Kidney (tissue), 14 donors: ENCODE results near the gene STC2. TPM values are rescaled to one million over a fixed set of nuclear protein-coding genes. Genes with fewer than 3 reads are reported as not detected.

ENCODE experiments used
- DNase-seq, 5 donors: peaks; one replicate each; pipeline ENCODE4 v3.0.0-alpha.2; 2013 to 2020
- FAIRE-seq: peaks from 2 replicates; lab custom pipeline; 2012; peaks lifted over from hg19 to GRCh38; lab: Jason Lieb, UNC
- H3K27ac ChIP-seq, 2 donors: one replicate each; pipeline ENCODE4 v1.7.0; 2013; ENCODE audit warnings: low read depth in 2 of 2, low read length in 2 of 2, inconsistent platforms in 1 of 2
- H3K27me3 ChIP-seq: one replicate; pipeline ENCODE4 v1.7.1; 2013; ENCODE audit warnings: low read length, inconsistent platforms; ENCODE audit not compliant: control insufficient read depth, insufficient read depth
- H3K36me3 ChIP-seq, 3 donors: one replicate each; pipeline versions ENCODE4 v1.7.0 to v1.7.1; 2013; ENCODE audit warnings: low read length in 3 of 3, control low read depth in 1 of 3, inconsistent platforms in 1 of 3; ENCODE audit not compliant: insufficient read depth in 3 of 3, control insufficient read depth in 2 of 3
- H3K4me1 ChIP-seq, 3 donors: one replicate each; pipeline versions ENCODE4 v1.7.0 to v1.7.1; 2013; ENCODE audit warnings: low read length in 3 of 3, inconsistent platforms in 1 of 3, low read depth in 1 of 3; ENCODE audit not compliant: control insufficient read depth in 2 of 3, insufficient read depth in 2 of 3
- H3K4me3 ChIP-seq, 3 donors: one replicate each; pipeline versions ENCODE4 v1.7.0 to v1.8.1; 2013; ENCODE audit warnings: low read length in 3 of 3, control low read depth in 1 of 3, inconsistent platforms in 1 of 3
- H3K9ac ChIP-seq, 3 donors: one replicate each; pipeline versions ENCODE4 v1.7.0 to v1.7.1; 2013; ENCODE audit warnings: low read length in 3 of 3, control low read depth in 1 of 3, inconsistent platforms in 1 of 3
- H3K9me3 ChIP-seq, 3 donors: one replicate each; pipeline versions ENCODE4 v1.7.0 to v1.7.1; 2013; ENCODE audit warnings: low read length in 3 of 3, control low read depth in 1 of 3, inconsistent platforms in 1 of 3; ENCODE audit not compliant: control insufficient read depth in 2 of 3, insufficient read depth in 1 of 3
- CTCF ChIP-seq: IDR thresholded peaks from 3 replicates; pipeline ENCODE4 v1.5.1; 2012; ENCODE audit warnings: mild to moderate bottlenecking, moderate library complexity, borderline replicate concordance; ENCODE audit not compliant: insufficient read depth; ENCODE audit errors: extremely low read depth
- intact Hi-C: fragments of 100-400 bp; cut with DNase I; formaldehyde crosslinking; loops from one replicate; pipeline ENCODE4 v1.11.1; 2022
- polyA plus RNA-seq: library from polyadenylated mRNA; stranded (reverse); fragments of 350-450 nt; fragmentation: Illumina TruSeq; extraction: RNeasy Lipid Tissue Mini Kit (QIAGEN cat#74804); gene quantifications from one replicate; pipeline ENCODE4 v1.2.3, GENCODE V29; 2014; ENCODE audit warnings: low read depth, low replicate concordance; ENCODE audit not compliant: insufficient read depth
- total RNA-seq: library from RNA; stranded (reverse); fragmentation: NEBNext Ultra II Directional; extraction: Animal tissue kit (Norgen Biotek cat#: 25700); gene quantifications from one replicate; pipeline ENCODE4 v1.2.1, GENCODE V29; 2021
- donor health status: control.
- donor health status: control.
- donor health status: control.
- donor health status: control.
- donor health status: control.
- donor health status: DM: yes; HTN: yes; CAD: no.
- donor health status: Normal renal cell carcinoma (clear cell type).

Gene STC2
- total and polyA plus RNA-seq, 2 donors from 2014 or later = 2.1 to 2.7 TPM

GRCh38 chr5:173340451-173340850 lies 12.2 kb upstream of the STC2 start:
- FAIRE-seq = no peak
- H3K9me3 ChIP-seq = no peaks in the 10 kb centered on the region

GRCh38 chr5:173339286-173339685 lies 11.1 kb upstream of the STC2 start:
- Histone ChIP-seq H3K9ac (no peak overlapping the region), H3K4me3 (no peak overlapping the region), H3K9me3 (no peaks in the 10 kb centered on the region), H3K27me3 (no peaks in the 10 kb centered on the region), H3K4me1 (no peaks in the 10 kb centered on the region), H3K27ac (no peak overlapping the region), H3K36me3 (no peaks in the 10 kb centered on the region)
- FAIRE-seq (no peak), DNase-seq (no peak)
- intact Hi-C loops = no loop called here
- no peak for TF ChIP-seq CTCF

More at GRCh38 chr5:173340451-173340850, 12.2 kb upstream of the STC2 start:
- Histone ChIP-seq H3K9ac (no peak overlapping the region), H3K4me1 (no peaks in the 10 kb centered on the region), H3K27me3 (no peaks in the 10 kb centered on the region), H3K27ac (no peak overlapping the region), H3K36me3 (no peaks in the 10 kb centered on the region), H3K4me3 (no peak overlapping the region)
- intact Hi-C loops = no loop called here
- DNase-seq = no peak
- no peak for TF ChIP-seq CTCF

- DNase-seq (no peak), FAIRE-seq (no peak)
- Histone ChIP-seq H3K27me3 (no peaks in the 10 kb centered on the region), H3K36me3 (no peaks in the 10 kb centered on the region), H3K4me3 (no peak overlapping the region), H3K4me1 (no peaks in the 10 kb centered on the region), H3K27ac (no peak overlapping the region), H3K9ac (no peak overlapping the region), H3K9me3 (no peaks in the 10 kb centered on the region)
- intact Hi-C loops = no loop called here
- no peak for TF ChIP-seq CTCF
These were observed 10.3 kb upstream of the STC2 start for GRCh38 chr5:173338380-173339015.

GRCh38 chr5:173334808-173335207 lies 6.6 kb upstream of the STC2 start:
- Histone ChIP-seq H3K36me3 (no peaks in the 10 kb centered on the region), H3K4me1 (peaks cover 0 to 3% (median 0%) of the 10 kb centered on the region in 3 donors), H3K27me3 (peaks cover 6% of the 10 kb centered on the region), H3K27ac (no peak overlapping the region), H3K9ac (no peak overlapping the region), H3K4me3 (no peak overlapping the region), H3K9me3 (no peaks in the 10 kb centered on the region)
- intact Hi-C loops = no loop called here
- TF ChIP-seq CTCF = no peak
- no peak for DNase-seq
- no peak for FAIRE-seq
